ENCODE results near the gene PRKAR1B. TPM values are rescaled to one million over a fixed set of nuclear protein-coding genes. Genes with fewer than 3 reads are reported as not detected.
"Not testable (repeated sequence)": the region's sequence is repeated elsewhere in the genome, so short reads cannot be mapped to it uniquely, and the experiment has no call there.

The PRKAR1B gene
- total RNA-seq, 2 donors from 2014 or later, result 15.8 to 19.8 TPM

DNA sequence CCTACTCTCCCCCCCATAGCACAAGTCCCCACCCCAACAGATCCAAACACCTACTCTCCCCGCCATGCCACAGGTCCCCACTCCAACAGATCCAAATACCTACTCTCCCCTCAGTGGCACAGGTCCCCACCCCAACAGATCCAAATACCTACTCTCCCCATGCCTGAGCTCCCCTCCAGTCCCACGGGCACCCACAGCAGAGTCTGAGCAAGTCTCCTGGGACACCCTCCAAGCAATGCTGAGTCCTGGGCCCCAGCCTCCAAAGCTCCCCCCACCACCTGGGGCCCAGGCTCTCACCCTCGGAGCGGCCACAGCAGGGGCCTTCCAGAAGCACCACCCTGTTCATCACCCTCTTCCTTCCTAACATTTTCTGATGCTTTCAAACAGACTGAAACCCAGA lies 64.5 kb downstream of the PRKAR1B start:
- ATAC-seq (no peak), DNase-seq (no peak)
- intact Hi-C loops (cut with DNase I), result no loop called here

DNA sequence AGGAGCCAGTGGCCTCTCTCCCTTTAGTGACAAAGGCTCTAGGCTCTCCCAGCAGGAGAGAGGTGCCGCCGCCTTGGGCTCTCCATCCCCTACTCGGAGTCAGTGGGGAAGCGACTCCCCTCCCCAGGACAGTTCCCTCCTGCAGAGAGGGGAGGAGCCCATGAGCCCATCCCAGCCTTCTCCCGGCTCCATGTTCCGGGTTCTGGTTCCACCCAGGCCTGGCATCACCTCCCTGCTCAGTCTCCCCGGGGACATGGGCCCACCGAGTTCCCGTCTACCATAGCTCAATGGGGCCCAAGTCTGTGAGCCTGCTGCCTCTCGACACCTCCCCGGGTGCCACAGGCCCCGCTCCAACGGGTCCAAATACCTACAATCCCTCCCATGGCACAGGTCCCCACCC lies 67.1 kb downstream of the PRKAR1B start:
- DNase-seq (no peak), ATAC-seq (no peak)
- intact Hi-C loops (cut with DNase I), result no loop called here

DNA sequence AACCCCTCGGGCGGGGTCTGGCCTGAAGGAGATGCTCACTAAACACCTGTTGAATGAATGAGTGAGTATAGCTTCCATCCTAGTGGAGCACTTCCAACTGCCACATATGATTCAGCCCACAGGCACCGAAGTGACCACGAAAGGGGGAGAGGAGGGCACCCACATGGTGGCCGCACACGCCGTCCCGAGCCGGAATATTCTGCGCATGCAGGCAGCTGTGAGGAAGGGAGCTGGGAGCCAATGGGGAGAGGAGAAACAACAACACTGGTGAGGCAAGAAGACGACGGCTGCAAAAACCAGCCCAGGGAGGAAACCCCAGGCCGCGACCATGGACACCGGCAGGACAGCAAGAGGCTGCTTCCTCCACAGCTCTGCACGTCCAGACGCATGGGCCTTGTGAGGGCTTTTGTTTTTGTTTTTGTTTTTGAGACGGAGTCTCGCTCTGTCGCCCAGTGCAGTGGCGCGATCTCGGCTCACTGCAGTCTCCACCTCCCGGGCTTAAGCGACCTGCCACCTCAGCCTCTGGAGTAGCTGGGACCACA lies 67.7 kb downstream of the PRKAR1B start:
- intact Hi-C loops (cut with DNase I), result no loop called here
- ATAC-seq (no peak), DNase-seq (no peak)

DNA sequence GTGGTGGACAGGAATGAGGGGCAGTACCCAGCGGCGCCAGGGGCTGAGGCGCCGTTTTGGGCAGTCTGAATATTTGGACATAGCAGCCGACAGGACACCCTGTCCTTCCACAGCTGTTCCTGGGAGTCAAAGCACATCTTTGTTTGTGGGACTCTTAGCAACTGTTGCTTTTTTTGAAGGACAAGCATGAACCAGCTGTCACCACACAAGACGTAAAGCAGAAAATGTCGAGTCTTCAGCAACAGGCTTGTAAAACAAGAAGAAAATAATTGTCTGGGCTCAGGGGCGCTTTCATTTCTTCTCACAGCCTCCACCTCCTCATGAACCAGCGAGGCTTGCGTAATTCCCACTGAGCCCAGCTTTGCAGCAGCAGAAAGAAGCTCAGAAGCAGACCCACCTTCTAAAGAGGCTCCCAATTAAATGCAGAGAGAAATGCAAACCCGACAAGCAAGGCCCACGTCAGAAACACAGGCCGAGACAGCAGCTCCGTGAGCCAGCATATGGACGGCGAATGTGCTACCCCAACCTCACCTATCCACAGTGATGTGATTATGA lies 69.4 kb downstream of the PRKAR1B start:
- ATAC-seq (peak; percentile 76 to 77), DNase-seq (peak; percentile 43)
- intact Hi-C loops (cut with DNase I), result no loop called here

DNA sequence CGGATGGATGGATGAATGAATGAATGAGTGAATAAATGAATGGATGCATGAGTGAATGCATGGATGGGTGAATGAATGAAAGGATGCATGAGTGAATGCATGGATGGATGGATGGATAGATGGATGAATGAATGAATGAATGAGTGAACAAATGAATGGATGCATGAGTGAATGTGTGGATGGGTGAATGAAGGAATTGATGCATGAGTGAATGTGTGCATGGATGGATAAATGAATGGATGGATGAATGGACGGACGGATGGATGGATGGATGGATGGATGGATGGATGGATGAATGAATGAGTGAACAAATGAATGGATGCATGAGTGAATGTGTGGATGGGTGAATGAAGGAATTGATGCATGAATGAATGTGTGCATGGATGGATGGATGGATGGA lies 70.1 kb downstream of the PRKAR1B start:
- DNase-seq; intact Hi-C loops (cut with DNase I); ATAC-seq: not testable (repeated sequence)

- DNase-seq (no peak), ATAC-seq (no peak)
- intact Hi-C loops (cut with DNase I), result no loop called here
Observed at GRCh38 chr7:655758-656157, 71.3 kb downstream of the PRKAR1B start.

DNA sequence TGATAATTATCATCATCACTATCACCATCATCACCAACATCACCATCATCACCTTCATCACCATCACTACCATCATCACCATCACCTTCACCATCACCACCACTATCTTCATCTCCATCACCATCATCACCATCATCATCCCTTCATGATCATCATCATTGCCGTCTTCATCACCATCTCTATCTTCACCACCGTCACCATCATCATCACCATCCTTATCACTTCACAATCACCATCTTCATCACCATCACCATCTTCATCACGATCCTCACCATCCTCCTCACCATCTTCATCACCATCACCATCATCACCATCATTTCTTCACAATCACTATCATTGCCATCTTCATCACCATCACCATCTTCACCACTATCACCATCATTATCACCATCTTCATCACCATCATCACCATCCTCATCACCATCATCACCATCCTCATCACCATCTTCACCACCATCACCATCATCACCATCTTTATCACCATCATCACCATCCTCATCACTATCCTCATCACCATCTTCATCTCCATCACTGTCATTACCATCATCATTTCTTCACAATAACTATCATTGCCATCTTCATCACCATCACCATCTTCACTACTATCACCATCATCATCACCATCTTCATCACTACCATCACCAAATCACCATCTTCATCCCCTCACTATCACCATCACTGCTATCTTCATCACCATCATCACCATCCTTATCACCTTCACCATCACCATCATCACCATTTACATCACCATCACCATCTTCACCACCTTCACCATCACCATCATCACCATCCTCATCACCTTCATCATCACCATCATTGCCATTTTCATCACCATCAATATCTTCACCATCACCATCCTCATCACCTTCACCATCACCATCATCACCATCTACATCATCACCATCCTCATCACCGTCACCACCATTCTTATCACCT lies 73.0 kb downstream of the PRKAR1B start:
- ATAC-seq (no peak), DNase-seq (no peak)
- intact Hi-C loops (cut with DNase I), result no loop called here

DNA sequence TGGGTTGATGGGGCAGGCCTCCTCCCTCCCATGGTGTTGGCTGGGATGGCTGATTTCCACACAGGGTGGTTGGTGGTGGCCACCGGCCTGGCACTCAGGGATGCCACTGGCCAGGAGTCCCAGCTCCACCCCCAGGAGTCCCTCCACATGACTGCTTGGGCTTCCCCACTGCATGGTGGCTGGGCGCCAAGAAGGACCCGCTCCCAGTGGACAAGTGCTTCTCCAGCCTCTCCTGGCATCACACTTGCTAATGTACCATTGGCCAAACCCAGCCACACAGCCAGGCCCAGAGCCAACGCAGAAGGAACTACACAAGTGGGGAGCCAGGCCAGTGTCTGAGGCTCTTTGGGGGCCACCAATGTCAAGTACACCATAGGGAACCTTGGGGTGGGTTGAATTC lies 74.2 kb downstream of the PRKAR1B start:
- intact Hi-C loops (cut with DNase I), result no loop called here
- no peak for DNase-seq

GRCh38 chr7:652167-652566 lies 74.9 kb downstream of the PRKAR1B start:
- intact Hi-C loops (cut with DNase I); DNase-seq; ATAC-seq: not testable (repeated sequence)

More for the DNA sequence above, 74.2 kb downstream of the PRKAR1B start:
- no peak for ATAC-seq

DNA sequence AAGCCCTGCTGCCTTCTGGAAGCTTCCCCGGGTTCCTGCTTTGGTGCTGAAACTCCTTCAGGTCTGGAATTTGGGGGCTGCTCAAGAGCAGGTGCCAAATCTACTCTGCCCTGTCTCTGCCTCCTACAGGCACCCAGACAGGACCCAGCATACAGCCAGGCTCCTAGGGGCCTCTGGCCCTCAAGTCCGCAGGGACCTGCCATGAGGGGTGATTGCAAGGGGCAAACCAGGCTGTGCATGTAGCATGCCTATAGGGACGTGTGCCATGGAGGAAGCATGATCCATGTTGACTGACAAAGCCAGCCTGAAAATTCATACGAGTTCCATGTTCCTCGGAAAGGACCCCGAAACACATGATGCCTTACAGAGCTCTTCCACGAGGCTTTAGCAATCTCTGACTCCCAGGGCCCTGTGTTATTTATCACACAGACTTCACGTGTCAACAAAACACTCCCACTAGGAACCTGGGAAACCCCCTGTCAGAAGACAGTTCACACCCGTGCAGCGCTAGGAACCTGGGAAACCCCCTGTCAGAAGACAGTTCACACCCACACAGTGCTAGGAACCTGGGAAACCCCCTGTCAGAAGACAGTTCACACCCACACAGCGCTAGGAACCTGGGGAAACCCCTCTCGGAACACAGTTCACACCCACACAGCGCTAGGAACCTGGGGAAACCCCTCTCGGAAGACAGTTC lies 75.9 kb downstream of the PRKAR1B start:
- DNase-seq, result no peak
- no peak for ATAC-seq
- intact Hi-C loops (cut with DNase I), result no loop called here

DNA sequence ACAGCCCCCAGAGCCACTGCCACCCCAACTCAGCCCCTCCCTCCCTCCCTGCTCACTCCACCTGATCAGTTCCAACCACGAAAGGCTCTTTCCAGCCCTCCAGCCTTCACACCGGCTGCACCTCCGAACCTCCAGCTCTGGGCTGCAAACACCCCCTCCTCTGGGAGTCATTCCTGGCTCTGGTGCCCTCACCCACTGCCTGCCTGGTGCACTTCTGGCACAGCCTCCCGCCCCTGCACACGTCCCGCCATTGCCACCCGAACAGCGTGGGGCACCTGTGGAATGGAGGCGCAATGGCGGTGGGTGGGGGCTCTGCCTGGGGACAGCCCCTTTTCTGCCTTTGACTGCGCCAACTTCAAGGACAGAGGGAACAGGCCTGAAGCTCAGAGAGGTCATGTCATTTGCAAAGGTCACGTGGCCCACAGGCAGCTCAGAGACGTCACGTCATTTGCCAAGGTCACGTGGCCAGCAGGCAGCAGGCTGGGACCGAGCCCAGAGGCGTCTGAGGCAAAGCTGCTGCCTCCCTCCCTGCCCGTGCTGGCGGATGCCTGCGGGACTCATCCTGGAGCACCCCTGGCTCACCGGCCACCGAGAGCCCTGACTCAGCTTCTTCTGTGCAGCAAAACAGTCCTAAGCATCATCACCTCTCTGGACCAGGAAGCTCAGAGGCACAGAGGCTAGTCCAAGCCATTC lies 76.6 kb downstream of the PRKAR1B start:
- peak; percentile 68 for DNase-seq
- intact Hi-C loops (cut with DNase I), result no loop called here
- peak; percentile 88 to 94 for ATAC-seq

DNA sequence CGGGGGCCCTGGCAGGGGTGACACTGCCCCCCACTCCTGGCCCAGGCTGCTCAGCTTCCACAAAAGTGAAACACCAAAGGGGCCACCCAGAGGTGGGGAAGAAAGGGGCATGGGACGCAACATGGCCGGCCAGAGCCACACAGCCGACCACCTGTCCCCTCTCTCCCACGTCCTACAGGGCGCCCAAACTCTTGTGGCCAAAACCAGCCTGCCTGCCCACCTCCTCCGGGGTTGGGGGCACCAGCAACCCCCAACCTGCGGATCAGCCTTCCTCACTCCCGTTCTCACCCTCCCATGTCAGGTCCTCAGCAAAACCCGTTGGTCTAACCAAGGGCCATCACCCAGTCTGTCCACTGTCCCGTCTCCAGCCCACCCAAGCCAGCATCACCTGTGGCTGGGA lies 80.1 kb downstream of the PRKAR1B start:
- intact Hi-C loops (cut with DNase I), result no loop called here

GRCh38 chr7:646487-646886 lies 80.6 kb downstream of the PRKAR1B start:
- intact Hi-C loops (cut with DNase I), result no loop called here
- DNase-seq (no peak), ATAC-seq (no peak)

More for the DNA sequence above, 80.1 kb downstream of the PRKAR1B start:
- ATAC-seq (no peak), DNase-seq (peak; percentile 9)

DNA sequence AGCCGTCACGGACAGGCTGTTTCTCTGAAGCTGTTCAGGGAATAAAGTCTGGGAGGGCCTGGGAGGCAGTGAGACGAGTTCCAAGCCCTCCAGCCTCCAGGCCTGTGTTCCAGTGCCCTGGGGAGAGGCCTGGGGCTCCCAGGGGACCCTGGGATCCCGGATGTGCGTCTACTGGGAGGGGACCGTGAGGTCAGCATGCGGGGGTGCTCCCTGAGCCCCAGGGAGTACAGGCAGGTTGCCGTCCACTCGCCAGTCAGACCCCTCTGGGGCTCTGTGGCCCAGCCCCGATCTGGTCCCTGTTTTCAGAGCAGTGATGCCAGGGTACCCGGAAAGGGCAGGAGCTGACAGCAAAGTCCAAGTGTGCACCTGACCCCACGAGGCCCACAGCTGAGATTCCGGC lies 81.5 kb downstream of the PRKAR1B start:
- DNase-seq, result peak; percentile 13
- intact Hi-C loops (cut with DNase I), result no loop called here
- ATAC-seq, result no peak

GRCh38 chr7:644381-645305 lies 82.4 kb downstream of the PRKAR1B start:
- ATAC-seq, result peak; percentile 73 to 82
- peak; percentile 31 for DNase-seq
- intact Hi-C loops (cut with DNase I), result no loop called here

GRCh38 chr7:641966-642365 lies 85.1 kb downstream of the PRKAR1B start:
- ATAC-seq (no peak), DNase-seq (peak; percentile 8)
- intact Hi-C loops (cut with DNase I), result no loop called here

GRCh38 chr7:641269-641671 lies 85.8 kb downstream of the PRKAR1B start:
- ATAC-seq (no peak), DNase-seq (no peak)
- intact Hi-C loops (cut with DNase I), result no loop called here

Data from left cardiac atrium (tissue), 4 donors.